GM12892 (cell line): ENCODE results near the gene BCDIN3D.
"Not testable (repeated sequence)": the region's sequence is repeated elsewhere in the genome, so short reads cannot be mapped to it uniquely, and the experiment has no call there.

ENCODE experiments used
- POLR2A ChIP-seq: IDR thresholded peaks from 2 replicates; pipeline ENCODE4 v1.6.1; 2011; ENCODE audit warnings: low read depth, low read length, control low read depth
- POLR2AphosphoS5 ChIP-seq: IDR thresholded peaks from 2 replicates; pipeline ENCODE4 v1.6.1; 2011; ENCODE audit warnings: low read depth, low read length, control low read depth
- TAF1 ChIP-seq: IDR thresholded peaks from 2 replicates; pipeline ENCODE4 v1.6.1; 2011; ENCODE audit warnings: low read depth, mild to moderate bottlenecking, control low read depth, low read length, borderline replicate concordance

DNA sequence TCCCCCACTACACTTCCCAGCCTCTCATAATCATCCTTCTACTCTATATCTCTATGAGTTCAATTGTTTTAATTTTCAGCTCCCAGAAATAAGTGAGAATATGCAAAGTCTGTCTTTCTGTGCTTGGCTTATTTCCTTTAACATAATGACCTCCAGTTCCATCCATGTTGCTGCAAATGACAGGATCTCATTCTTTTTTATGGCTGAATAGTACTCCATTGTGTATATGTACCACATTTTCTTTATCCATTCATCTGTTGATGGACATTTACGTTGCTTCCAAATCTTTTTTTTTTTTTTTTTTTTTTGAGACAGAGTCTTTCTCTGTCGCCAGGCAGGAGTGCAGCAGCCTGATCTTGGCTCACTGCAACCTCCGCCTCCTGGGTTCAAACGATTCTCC, 13.0 kb upstream of the BCDIN3D start:
- TF ChIP-seq POLR2AphosphoS5, POLR2A, TAF1: not testable (repeated sequence)
